ENCODE results near the gene LRIG1.

DNA sequence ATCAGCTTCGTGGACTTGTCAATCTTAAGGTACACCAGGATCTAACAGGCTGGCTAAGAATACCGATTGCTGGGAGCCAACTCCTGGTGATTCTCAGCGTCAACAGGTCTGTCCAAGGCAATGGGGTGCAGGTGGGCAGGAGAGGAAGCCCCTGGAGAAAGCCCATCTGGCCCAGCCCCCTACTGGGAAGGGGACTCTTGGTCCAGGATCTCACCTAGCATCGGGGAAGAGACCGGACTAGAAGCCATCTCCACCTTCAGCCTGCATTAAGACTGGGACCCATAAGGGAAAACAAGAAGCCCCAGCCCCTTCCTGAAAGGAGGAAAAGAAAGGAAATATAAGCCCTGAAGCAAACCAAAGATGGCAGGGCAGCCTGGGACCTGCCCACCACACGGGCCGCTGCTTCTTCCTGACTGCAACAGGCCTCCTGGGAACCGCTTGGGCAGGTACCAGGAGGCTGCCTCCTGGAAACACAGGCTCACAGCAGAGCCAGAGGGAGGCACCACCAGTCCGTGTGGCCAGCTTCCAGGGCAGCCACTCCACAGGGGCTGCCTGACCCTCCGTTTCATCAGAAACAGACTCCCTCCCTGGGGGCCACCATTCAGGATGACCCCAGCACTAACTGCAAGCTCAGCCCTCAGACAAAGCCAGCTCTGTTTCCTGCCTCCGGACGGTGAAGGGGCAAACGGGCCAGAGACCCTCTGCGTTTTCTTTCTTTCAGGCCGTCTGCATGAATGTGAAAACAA is 100.2 kb downstream of the LRIG1 start:
- TF ChIP-seq, protein P1, sequence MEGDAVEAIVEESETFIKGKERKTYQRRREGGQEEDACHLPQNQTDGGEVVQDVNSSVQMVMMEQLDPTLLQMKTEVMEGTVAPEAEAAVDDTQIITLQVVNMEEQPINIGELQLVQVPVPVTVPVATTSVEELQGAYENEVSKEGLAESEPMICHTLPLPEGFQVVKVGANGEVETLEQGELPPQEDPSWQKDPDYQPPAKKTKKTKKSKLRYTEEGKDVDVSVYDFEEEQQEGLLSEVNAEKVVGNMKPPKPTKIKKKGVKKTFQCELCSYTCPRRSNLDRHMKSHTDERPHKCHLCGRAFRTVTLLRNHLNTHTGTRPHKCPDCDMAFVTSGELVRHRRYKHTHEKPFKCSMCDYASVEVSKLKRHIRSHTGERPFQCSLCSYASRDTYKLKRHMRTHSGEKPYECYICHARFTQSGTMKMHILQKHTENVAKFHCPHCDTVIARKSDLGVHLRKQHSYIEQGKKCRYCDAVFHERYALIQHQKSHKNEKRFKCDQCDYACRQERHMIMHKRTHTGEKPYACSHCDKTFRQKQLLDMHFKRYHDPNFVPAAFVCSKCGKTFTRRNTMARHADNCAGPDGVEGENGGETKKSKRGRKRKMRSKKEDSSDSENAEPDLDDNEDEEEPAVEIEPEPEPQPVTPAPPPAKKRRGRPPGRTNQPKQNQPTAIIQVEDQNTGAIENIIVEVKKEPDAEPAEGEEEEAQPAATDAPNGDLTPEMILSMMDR (IDR thresholded peaks at IDR 0.05) = no peak
- TF ChIP-seq POLR2A (IDR thresholded peaks at IDR 0.05) = no peak
